Sigmoid colon (tissue), 7 donors: Measurements from ENCODE around the gene E2F7. TPM values are rescaled to one million over a fixed set of nuclear protein-coding genes. Genes with fewer than 3 reads are reported as not detected.

Source experiments
- DNase-seq: peaks from one replicate; pipeline ENCODE4 v3.0.0-alpha.2; 2019
- H3K27ac ChIP-seq, 4 donors: fragments of 200-600 bp; sonication (generic); one replicate each; pipeline ENCODE4 v1.5.1; 2016 to 2019; ENCODE audit warnings: mild to moderate bottlenecking in 1 of 4
- H3K27me3 ChIP-seq, 3 donors: fragments of 200-600 bp; sonication (generic); one replicate each; pipeline ENCODE4 v1.5.1; 2019; ENCODE audit warnings: mild to moderate bottlenecking in 1 of 3
- H3K36me3 ChIP-seq, 4 donors: fragments of 200-600 bp; sonication (generic); one replicate each; pipeline ENCODE4 v1.5.1; 2016 to 2019
- H3K4me1 ChIP-seq, 4 donors: fragments of 200-600 bp; sonication (generic); one replicate each; pipeline ENCODE4 v1.5.1; 2017 to 2019
- H3K4me3 ChIP-seq, 4 donors: fragments of 200-600 bp; sonication (generic); one replicate each; pipeline ENCODE4 v1.5.1; 2017 to 2019; ENCODE audit warnings: mild to moderate bottlenecking in 2 of 4, moderate library complexity in 1 of 4
- H3K9me3 ChIP-seq, 4 donors: fragments of 200-600 bp in 3 of 4; sonication (generic) in 3 of 4; one replicate each; pipeline versions ENCODE4 v1.5.1 to v1.6.1; 2013 to 2019
- EP300 ChIP-seq, 4 donors: sonication (generic); formaldehyde crosslinking; IDR thresholded peaks; one replicate each; pipeline ENCODE4 v1.6.1; 2017; ENCODE audit warnings: antibody characterized with exemption in 4 of 4
- POLR2A ChIP-seq, 2 donors: fragments of 450-650 bp; IDR thresholded peaks; one replicate each; pipeline ENCODE4 v1.6.1; 2016; ENCODE audit warnings: antibody characterized with exemption in 2 of 2, mild to moderate bottlenecking in 2 of 2, moderate library complexity in 2 of 2
- POLR2AphosphoS5 ChIP-seq, 4 donors: sonication (generic); formaldehyde crosslinking; IDR thresholded peaks; one replicate each; pipeline ENCODE4 v1.6.1; 2017; ENCODE audit warnings: antibody characterized with exemption in 4 of 4
- WGBS, 2 donors: extraction: QIAGEN DNeasy Blood & Tissue Kit; methylation state at CpG; one replicate each; pipeline ENCODE4 v1.1.7; 2013; 5-methylcytosine and 5-hydroxymethylcytosine counted together
- intact Hi-C: fragments of 100-400 bp; cut with DNase I; formaldehyde crosslinking; loops from one replicate; pipeline ENCODE4 v1.15.1; 2023
- polyA plus RNA-seq, 3 donors: library from polyadenylated mRNA; stranded (reverse); fragments of 200-250 nt; gene quantifications; one replicate each; pipeline ENCODE4 v1.2.3, GENCODE V29; 2013
- total RNA-seq, 4 donors: library from RNA; depleted of rRNA; stranded (reverse); fragments of >200 nt; gene quantifications; one replicate each; pipeline ENCODE4 v1.1.0, GENCODE V29; 2016
- TF ChIP-seq, protein P1 (sequence below), 4 experiments: fragments of 450-650 bp in 3 of 4; fragments of 200-600 bp in 1 of 4; IDR thresholded peaks; one replicate each; pipeline ENCODE4 v1.5.1; 2016 to 2019; ENCODE audit warnings: antibody characterized with exemption in 4 of 4, mild to moderate bottlenecking in 3 of 4, moderate library complexity in 2 of 4
- donor health status: healthy with polysubstance abuse.
- donor health status: Bipolar disorder and iron deficiency.
- donor health status: healthy.

E2F7 gene
- total and polyA plus RNA-seq, 7 donors = 0.14 to 1.2 (median 0.23) TPM; not detected in 4

DNA sequence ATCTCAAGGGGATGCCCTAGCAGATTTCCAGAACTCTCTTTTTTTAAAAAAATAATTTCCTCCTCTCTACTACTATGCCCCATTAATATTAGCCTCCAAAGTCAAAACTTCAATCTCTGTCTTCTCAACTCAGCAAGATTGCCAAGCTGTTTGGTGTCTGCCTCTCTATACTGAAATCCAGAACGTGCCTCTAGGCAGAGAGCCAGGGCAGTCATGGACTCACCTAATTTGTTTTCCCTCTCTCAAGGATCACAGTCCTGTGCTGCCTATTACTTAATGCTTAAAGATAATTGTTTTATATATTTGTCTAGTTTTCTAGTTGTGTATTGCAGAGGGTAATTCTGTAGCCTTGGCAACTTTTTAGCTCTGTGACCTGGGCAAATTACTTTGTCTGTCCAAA lies 74.7 kb downstream of the E2F7 start:
- Histone ChIP-seq H3K27me3 (no peaks in the 10 kb centered on the region), H3K9me3 (peaks cover 0 to 2% (median 0%) of the 10 kb centered on the region in 4 donors), H3K4me1 (no peaks in the 10 kb centered on the region), H3K4me3 (no peak overlapping the region), H3K36me3 (no peaks in the 10 kb centered on the region), H3K27ac (no peak overlapping the region)
- no peak for DNase-seq
- intact Hi-C loops = no loop called here
- 5 to 43% methylated on average over 1 of the region's 1 CpG for WGBS, 2 donors
- TF ChIP-seq POLR2A (IDR thresholded peaks at IDR 0.05) = no peak
- TF ChIP-seq, protein P1, sequence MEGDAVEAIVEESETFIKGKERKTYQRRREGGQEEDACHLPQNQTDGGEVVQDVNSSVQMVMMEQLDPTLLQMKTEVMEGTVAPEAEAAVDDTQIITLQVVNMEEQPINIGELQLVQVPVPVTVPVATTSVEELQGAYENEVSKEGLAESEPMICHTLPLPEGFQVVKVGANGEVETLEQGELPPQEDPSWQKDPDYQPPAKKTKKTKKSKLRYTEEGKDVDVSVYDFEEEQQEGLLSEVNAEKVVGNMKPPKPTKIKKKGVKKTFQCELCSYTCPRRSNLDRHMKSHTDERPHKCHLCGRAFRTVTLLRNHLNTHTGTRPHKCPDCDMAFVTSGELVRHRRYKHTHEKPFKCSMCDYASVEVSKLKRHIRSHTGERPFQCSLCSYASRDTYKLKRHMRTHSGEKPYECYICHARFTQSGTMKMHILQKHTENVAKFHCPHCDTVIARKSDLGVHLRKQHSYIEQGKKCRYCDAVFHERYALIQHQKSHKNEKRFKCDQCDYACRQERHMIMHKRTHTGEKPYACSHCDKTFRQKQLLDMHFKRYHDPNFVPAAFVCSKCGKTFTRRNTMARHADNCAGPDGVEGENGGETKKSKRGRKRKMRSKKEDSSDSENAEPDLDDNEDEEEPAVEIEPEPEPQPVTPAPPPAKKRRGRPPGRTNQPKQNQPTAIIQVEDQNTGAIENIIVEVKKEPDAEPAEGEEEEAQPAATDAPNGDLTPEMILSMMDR (IDR thresholded peaks at IDR 0.05) = no peak
- no peak for TF ChIP-seq POLR2AphosphoS5 (IDR thresholded peaks at IDR 0.05)
- TF ChIP-seq EP300 (IDR thresholded peaks at IDR 0.05) = no peak

DNA sequence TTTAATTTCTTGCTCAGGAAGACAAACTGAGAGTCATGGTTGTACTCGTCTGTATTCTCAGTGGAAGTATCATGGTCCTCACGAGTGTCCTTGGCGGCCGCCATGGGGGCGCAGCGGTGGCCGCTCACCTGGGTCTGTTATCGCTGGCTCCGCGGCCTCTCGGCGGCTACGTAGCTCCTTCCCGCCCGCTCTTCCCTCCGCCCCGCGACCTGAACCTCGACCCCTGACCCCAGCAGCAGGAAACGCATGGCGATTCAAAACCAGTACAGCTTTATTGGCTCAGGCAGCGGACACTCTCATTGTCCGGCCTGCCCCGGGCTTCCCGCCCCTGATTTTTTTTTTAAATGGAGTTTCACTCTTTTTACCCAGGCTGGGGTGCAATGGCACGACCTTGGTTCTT lies 80.8 kb downstream of the E2F7 start:
- Histone ChIP-seq H3K4me1 (no peaks in the 10 kb centered on the region), H3K4me3 (no peak overlapping the region), H3K9me3 (peaks cover 0 to 7% (median 4%) of the 10 kb centered on the region in 4 donors), H3K27ac (no peak overlapping the region), H3K36me3 (no peaks in the 10 kb centered on the region), H3K27me3 (no peaks in the 10 kb centered on the region)
- TF ChIP-seq POLR2A (IDR thresholded peaks at IDR 0.05) (no peak), EP300 (IDR thresholded peaks at IDR 0.05) (no peak), POLR2AphosphoS5 (IDR thresholded peaks at IDR 0.05) (no peak)
- TF ChIP-seq, protein P1 (IDR thresholded peaks at IDR 0.05) = no peak
- no peak for DNase-seq
- WGBS, 2 donors = 94 to 96% methylated on average over 26 of the region's 26 CpGs
- intact Hi-C loops = no loop called here

DNA sequence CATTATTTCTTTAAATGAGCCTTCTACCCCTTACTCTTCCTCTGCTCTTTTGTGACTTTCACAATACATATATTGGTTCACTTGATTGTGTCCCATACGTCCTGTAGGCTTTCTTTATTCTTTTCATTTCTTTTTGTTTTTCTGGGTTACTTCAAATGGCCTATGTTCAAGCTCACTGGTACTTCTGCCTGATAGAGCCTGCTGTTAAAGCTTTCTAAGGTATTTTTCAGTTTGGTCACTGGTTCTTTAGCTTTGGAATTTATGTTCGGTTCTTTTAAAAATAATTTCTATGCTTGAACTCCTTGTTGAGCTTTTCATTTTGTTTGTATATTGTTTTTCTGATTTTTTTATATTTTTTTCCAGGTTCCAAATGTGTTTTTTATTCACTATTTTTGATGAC lies 81.9 kb downstream of the E2F7 start:
- no peak overlapping the region for H3K27ac ChIP-seq
- no peaks in the 10 kb centered on the region for H3K27me3 ChIP-seq
- H3K9me3 ChIP-seq = peaks cover 0 to 7% (median 4%) of the 10 kb centered on the region in 4 donors
- WGBS, 2 donors = 81 to 88% methylated on average over 2 of the region's 2 CpGs
- H3K4me1 ChIP-seq = no peaks in the 10 kb centered on the region
- TF ChIP-seq, protein P1 (IDR thresholded peaks at IDR 0.05) = no peak
- TF ChIP-seq POLR2AphosphoS5 (IDR thresholded peaks at IDR 0.05) (no peak), POLR2A (IDR thresholded peaks at IDR 0.05) (no peak), EP300 (IDR thresholded peaks at IDR 0.05) (no peak)
- no peak overlapping the region for H3K4me3 ChIP-seq
- DNase-seq = no peak
- no peaks in the 10 kb centered on the region for H3K36me3 ChIP-seq
- intact Hi-C loops = no loop called here

DNA sequence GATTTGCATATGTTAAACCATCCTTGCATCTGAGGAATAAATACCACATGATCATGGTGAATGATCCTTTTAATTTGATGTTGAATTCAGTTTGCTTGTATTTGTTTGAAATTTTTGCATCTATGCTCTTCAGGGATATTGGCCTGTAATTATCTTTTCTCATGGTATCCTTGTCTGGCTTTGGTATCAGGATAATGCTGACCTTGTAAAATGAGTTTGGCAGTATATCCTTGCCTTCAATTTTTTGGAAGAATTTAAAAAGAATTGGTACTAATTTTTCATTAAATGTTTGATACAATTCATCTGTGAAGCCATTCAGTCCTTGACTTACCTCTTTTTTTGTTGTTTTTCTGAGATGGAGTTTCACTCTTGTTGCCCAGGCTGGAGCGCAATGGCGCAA lies 85.2 kb downstream of the E2F7 start:
- Histone ChIP-seq H3K27me3 (no peaks in the 10 kb centered on the region), H3K9me3 (peaks cover 0 to 7% (median 4%) of the 10 kb centered on the region in 4 donors), H3K4me3 (no peak overlapping the region), H3K4me1 (no peaks in the 10 kb centered on the region), H3K27ac (no peak overlapping the region), H3K36me3 (no peaks in the 10 kb centered on the region)
- intact Hi-C loops = no loop called here
- WGBS, 2 donors = 98 to 99% methylated on average over 2 of the region's 2 CpGs
- DNase-seq = no peak
- no peak for TF ChIP-seq EP300 (IDR thresholded peaks at IDR 0.05)
- no peak for TF ChIP-seq POLR2AphosphoS5 (IDR thresholded peaks at IDR 0.05)
- no peak for TF ChIP-seq POLR2A (IDR thresholded peaks at IDR 0.05)
- TF ChIP-seq, protein P1 (IDR thresholded peaks at IDR 0.05) = no peak

DNA sequence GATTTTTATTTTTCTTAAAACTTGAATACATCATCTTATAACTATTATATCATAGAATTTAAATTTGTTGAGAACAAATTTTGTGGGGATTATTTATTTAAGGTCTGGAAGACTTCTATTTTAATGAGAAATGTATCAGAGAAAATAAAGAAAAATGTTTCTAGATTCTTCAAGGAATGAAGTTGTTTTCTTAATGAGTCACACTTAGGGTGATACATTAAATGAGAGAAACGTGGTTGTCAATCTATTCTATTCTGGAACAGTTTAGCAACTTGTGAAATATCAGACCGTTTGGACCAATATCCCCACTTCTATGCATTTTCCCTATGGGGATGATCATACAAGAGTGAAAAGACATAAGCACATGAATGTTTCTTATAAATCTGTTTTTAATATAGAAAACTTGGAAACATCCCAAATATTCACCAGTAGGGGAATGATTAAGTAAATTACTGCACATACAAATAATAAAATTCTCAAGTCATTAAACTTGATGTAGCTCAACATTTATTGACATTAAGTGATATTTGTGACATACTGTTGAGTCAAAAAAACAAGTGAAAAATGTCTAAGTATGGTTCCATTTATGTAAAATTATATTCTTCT lies 88.5 kb downstream of the E2F7 start:
- Histone ChIP-seq H3K27me3 (no peaks in the 10 kb centered on the region), H3K4me3 (no peak overlapping the region), H3K36me3 (no peaks in the 10 kb centered on the region), H3K4me1 (no peaks in the 10 kb centered on the region), H3K27ac (no peak overlapping the region), H3K9me3 (peaks cover 0 to 3% (median under 1%) of the 10 kb centered on the region in 4 donors)
- no peak for DNase-seq
- WGBS, 2 donors = 53 to 76% methylated on average over 2 of the region's 2 CpGs
- intact Hi-C loops = no loop called here
- TF ChIP-seq EP300 (IDR thresholded peaks at IDR 0.05) (no peak), POLR2AphosphoS5 (IDR thresholded peaks at IDR 0.05) (no peak), POLR2A (IDR thresholded peaks at IDR 0.05) (no peak)
- TF ChIP-seq, protein P1 (IDR thresholded peaks at IDR 0.05) = no peak
